K562 (cell line): Measurements from ENCODE around the gene TCF3. TPM values are rescaled to one million over a fixed set of nuclear protein-coding genes. Genes with fewer than 3 reads are reported as not detected.

Experiments used
- CBX3 ChIP-seq, 2 experiments: IDR thresholded peaks; 1 replicate in 1 of 2; 2 replicates in 1 of 2; pipeline ENCODE4 v1.6.1; 2012; ENCODE audit warnings: inconsistent platforms in 2 of 2, low read length in 2 of 2, borderline replicate concordance in 1 of 2, control low read depth in 1 of 2
- ELF2 ChIP-seq: fragments of 250-450 bp; sonication (Bioruptor Pico); IDR thresholded peaks from 2 replicates; pipeline ENCODE4 v1.5.0; 2021; ENCODE audit warnings: mild to moderate bottlenecking
- FOXA1 ChIP-seq: fragments of 450-650 bp; IDR thresholded peaks from 2 replicates; pipeline ENCODE4 v1.6.1; 2016; ENCODE audit warnings: mild to moderate bottlenecking, borderline replicate concordance
- GABPB1 ChIP-seq: sonication (generic); formaldehyde crosslinking; IDR thresholded peaks from 2 replicates; pipeline ENCODE4 v1.8.0; 2022; ENCODE audit warnings: mild to moderate bottlenecking, missing genetic modification reagents
- PCBP2 ChIP-seq: fragments of 200-400 bp; formaldehyde crosslinking; IDR thresholded peaks from 2 replicates; pipeline ENCODE4 v1.6.1; 2018; ENCODE audit warnings: low read length, low read depth, mild to moderate bottlenecking, moderate library complexity; ENCODE audit not compliant: poor library complexity, severe bottlenecking
- RB1 ChIP-seq: fragments of 450-650 bp; IDR thresholded peaks from 2 replicates; pipeline ENCODE4 v1.6.1; 2017; ENCODE audit warnings: low read depth, mild to moderate bottlenecking
- SREBF1 ChIP-seq: fragments of 150-350 bp; IDR thresholded peaks from 2 replicates; pipeline ENCODE4 v1.6.1; 2014; ENCODE audit warnings: antibody characterized with exemption, low read depth, low read length, borderline replicate concordance
- ZNF561 ChIP-seq: fragments of 450-650 bp; formaldehyde crosslinking; conservative IDR thresholded peaks from 2 replicates; pipeline ENCODE4 v1.4.0; 2020; ENCODE audit warnings: mild to moderate bottlenecking, moderate library complexity
- polyA plus RNA-seq, 8 experiments: library from polyadenylated mRNA; depleted of rRNA in 4 of 8; stranded (reverse) in 5 of 8; unstranded in 3 of 8; fragments of >200 nt; fragmentation: Nextera tagmentation in 2 of 8; fragmentation: Illumina TruSeq in 1 of 8; extraction: Ambion mirVana in 2 of 8; extraction: Trizol in 1 of 8; gene quantifications; 2 replicates each; pipeline versions ENCODE4 v1.2.1 to v1.2.3, GENCODE V29; 2011 to 2014; ENCODE audit warnings: inconsistent platforms in 1 of 8, missing spikeins in 1 of 8
- total RNA-seq, 7 experiments: library from RNA; depleted of rRNA in 6 of 7; stranded (reverse); fragments of >200 nt in 6 of 7; fragmentation: Illumina TruSeq in 2 of 7; extraction: Trizol in 2 of 7; gene quantifications; 2 replicates each; pipeline versions ENCODE4 v1.2.1 to v1.2.3, GENCODE V29; 2011 to 2021; ENCODE audit warnings: low replicate concordance in 1 of 7
- TF ChIP-seq, protein P1 (sequence below), 2 experiments: fragments of 450-650 bp in 1 of 2; sonication (generic) in 1 of 2; formaldehyde crosslinking in 1 of 2; IDR thresholded peaks; 2 replicates each; pipeline versions ENCODE4 v1.7.1 to v1.9.0; 2016 to 2022; ENCODE audit warnings: inconsistent platforms in 1 of 2, mild to moderate bottlenecking in 1 of 2, missing genetic modification reagents in 1 of 2
- TF ChIP-seq, protein P2 (sequence below): sonication (generic); formaldehyde crosslinking; IDR thresholded peaks from 2 replicates; pipeline ENCODE4 v1.8.0; 2022; ENCODE audit warnings: mild to moderate bottlenecking, missing genetic modification reagents, borderline replicate concordance
- TF ChIP-seq, protein P3 (sequence below): fragments of 450-650 bp; IDR thresholded peaks from 2 replicates; pipeline ENCODE4 v1.6.1; 2018; ENCODE audit warnings: mild to moderate bottlenecking, low read depth; ENCODE audit not compliant: partially characterized antibody
- TF ChIP-seq, protein P4 (sequence below): sonication (generic); formaldehyde crosslinking; IDR thresholded peaks from 2 replicates; pipeline ENCODE4 v1.8.0; 2022; ENCODE audit warnings: missing genetic modification reagents, mild to moderate bottlenecking, borderline replicate concordance

The TCF3 gene
- total and polyA plus RNA-seq, 9 of the 15 experiments (the other 6 are each of a cell fraction or from before 2014, with no cell fraction given), result 5.6 to 259 (median 84.0) TPM

DNA sequence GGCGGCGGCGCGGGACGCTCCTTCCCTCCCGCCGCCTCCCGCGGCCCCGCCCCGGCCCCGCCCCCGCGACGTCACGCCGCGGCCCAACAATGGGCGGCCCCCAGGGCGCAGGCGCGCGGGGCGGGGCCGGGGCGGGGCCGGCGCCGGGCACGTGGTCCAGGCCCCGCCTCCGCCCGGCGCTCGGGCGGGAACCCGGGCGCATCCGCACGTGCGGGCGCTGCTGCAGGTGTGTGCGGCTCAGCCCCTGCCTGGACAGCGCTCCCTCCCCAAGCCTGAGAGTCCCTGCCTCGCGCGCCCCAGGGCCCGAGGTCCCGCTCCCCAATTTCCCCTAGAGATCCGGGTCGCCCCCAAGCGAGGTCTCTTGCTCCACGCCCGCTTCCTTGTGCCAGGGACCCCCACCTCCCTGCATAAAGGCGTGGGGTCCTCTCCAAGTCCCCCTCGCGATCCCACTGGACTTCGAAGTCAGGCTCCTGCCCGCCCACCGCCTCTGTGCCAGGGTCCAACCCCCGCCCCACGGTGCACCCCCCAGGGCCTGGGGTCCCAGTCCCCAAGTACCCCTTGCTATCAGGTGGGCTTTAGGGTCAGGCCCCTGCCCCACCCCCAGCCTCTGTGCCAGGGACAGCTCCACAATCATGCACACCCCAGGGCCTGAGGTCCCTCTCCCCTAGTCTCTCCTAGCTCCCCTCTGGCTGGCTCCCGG lies 83.9 kb downstream of the TCF3 start, which contains the start of gene MEX3D (continued):
- TF ChIP-seq, protein P1, sequence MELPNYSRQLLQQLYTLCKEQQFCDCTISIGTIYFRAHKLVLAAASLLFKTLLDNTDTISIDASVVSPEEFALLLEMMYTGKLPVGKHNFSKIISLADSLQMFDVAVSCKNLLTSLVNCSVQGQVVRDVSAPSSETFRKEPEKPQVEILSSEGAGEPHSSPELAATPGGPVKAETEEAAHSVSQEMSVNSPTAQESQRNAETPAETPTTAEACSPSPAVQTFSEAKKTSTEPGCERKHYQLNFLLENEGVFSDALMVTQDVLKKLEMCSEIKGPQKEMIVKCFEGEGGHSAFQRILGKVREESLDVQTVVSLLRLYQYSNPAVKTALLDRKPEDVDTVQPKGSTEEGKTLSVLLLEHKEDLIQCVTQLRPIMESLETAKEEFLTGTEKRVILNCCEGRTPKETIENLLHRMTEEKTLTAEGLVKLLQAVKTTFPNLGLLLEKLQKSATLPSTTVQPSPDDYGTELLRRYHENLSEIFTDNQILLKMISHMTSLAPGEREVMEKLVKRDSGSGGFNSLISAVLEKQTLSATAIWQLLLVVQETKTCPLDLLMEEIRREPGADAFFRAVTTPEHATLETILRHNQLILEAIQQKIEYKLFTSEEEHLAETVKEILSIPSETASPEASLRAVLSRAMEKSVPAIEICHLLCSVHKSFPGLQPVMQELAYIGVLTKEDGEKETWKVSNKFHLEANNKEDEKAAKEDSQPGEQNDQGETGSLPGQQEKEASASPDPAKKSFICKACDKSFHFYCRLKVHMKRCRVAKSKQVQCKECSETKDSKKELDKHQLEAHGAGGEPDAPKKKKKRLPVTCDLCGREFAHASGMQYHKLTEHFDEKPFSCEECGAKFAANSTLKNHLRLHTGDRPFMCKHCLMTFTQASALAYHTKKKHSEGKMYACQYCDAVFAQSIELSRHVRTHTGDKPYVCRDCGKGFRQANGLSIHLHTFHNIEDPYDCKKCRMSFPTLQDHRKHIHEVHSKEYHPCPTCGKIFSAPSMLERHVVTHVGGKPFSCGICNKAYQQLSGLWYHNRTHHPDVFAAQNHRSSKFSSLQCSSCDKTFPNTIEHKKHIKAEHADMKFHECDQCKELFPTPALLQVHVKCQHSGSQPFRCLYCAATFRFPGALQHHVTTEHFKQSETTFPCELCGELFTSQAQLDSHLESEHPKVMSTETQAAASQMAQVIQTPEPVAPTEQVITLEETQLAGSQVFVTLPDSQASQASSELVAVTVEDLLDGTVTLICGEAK (IDR thresholded peaks at IDR 0.05), result no peak
- TF ChIP-seq, protein P1 (CRISPR knock-in tag; IDR thresholded peaks at IDR 0.05), result no peak
- no peak for TF ChIP-seq FOXA1
- peak in 1 of 2 experiments; percentile 90; a peak in 2 of 3 replicates for TF ChIP-seq CBX3 (IDR thresholded peaks at IDR 0.05; ENCODE audit: borderline replicate concordance in 1 of 2, low read length in 2 of 2)
- TF ChIP-seq, protein P2, sequence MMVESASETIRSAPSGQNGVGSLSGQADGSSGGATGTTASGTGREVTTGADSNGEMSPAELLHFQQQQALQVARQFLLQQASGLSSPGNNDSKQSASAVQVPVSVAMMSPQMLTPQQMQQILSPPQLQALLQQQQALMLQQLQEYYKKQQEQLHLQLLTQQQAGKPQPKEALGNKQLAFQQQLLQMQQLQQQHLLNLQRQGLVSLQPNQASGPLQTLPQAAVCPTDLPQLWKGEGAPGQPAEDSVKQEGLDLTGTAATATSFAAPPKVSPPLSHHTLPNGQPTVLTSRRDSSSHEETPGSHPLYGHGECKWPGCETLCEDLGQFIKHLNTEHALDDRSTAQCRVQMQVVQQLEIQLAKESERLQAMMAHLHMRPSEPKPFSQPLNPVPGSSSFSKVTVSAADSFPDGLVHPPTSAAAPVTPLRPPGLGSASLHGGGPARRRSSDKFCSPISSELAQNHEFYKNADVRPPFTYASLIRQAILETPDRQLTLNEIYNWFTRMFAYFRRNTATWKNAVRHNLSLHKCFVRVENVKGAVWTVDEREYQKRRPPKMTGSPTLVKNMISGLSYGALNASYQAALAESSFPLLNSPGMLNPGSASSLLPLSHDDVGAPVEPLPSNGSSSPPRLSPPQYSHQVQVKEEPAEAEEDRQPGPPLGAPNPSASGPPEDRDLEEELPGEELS (CRISPR knock-in tag), result peak; percentile 84; the same call in 1 of the 2 replicates
- TF ChIP-seq, protein P3, sequence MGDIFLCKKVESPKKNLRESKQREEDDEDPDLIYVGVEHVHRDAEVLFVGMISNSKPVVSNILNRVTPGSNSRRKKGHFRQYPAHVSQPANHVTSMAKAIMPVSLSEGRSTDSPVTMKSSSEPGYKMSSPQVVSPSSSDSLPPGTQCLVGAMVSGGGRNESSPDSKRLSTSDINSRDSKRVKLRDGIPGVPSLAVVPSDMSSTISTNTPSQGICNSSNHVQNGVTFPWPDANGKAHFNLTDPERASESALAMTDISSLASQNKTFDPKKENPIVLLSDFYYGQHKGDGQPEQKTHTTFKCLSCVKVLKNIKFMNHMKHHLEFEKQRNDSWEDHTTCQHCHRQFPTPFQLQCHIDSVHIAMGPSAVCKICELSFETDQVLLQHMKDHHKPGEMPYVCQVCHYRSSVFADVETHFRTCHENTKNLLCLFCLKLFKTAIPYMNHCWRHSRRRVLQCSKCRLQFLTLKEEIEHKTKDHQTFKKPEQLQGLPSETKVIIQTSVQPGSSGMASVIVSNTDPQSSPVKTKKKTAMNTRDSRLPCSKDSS, result no peak
- no peak for TF ChIP-seq ELF2 (CRISPR knock-in tag)
- TF ChIP-seq GABPB1 (CRISPR knock-in tag), result peak; percentile 47; the same call in 1 of the 2 replicates
- TF ChIP-seq SREBF1, result no peak
- TF ChIP-seq ZNF561 (CRISPR knock-in tag), result no peak
- TF ChIP-seq PCBP2, result no peak
- TF ChIP-seq, protein P4, sequence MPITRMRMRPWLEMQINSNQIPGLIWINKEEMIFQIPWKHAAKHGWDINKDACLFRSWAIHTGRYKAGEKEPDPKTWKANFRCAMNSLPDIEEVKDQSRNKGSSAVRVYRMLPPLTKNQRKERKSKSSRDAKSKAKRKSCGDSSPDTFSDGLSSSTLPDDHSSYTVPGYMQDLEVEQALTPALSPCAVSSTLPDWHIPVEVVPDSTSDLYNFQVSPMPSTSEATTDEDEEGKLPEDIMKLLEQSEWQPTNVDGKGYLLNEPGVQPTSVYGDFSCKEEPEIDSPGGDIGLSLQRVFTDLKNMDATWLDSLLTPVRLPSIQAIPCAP (CRISPR knock-in tag), result no peak
- peak; percentile 97 for TF ChIP-seq RB1
